GM13977 (cell line): ENCODE measurements around the gene QRICH2.
A peak's percentile ranks its signal among the peaks of the same experiment; 100 is the strongest.
"Not testable (repeated sequence)": the region's sequence is repeated elsewhere in the genome, so short reads cannot be mapped to it uniquely, and the experiment has no call there.

ENCODE experiments used
- DNase-seq: peaks from one replicate; pipeline ENCODE4 v3.0.0; 2012; ENCODE audit warnings: low spot score
- in situ Hi-C: fragments of 300-500 bp; cut with MboI; formaldehyde crosslinking; loops from one replicate; pipeline ENCODE4 v1.12.0; 2022; ENCODE audit warnings: low sequenced_read_pairs, low pct_unique_long_range_greater_than_20kb, mixed read lengths, inconsistent platforms; ENCODE audit not compliant: unreplicated experiment
- TF ChIP-seq, protein P1 (sequence below): IDR thresholded peaks from 2 replicates; pipeline ENCODE4 v1.5.1; 2012; ENCODE audit warnings: mild to moderate bottlenecking, control low read depth; ENCODE audit not compliant: insufficient read depth; ENCODE audit errors: extremely low read depth, missing control alignments

The QRICH2 gene

GRCh38 chr17:76235883-76236282 lies 72.2 kb downstream of the QRICH2 start:
- in situ Hi-C loops, result no loop called here
- DNase-seq, result no peak
- TF ChIP-seq, protein P1, sequence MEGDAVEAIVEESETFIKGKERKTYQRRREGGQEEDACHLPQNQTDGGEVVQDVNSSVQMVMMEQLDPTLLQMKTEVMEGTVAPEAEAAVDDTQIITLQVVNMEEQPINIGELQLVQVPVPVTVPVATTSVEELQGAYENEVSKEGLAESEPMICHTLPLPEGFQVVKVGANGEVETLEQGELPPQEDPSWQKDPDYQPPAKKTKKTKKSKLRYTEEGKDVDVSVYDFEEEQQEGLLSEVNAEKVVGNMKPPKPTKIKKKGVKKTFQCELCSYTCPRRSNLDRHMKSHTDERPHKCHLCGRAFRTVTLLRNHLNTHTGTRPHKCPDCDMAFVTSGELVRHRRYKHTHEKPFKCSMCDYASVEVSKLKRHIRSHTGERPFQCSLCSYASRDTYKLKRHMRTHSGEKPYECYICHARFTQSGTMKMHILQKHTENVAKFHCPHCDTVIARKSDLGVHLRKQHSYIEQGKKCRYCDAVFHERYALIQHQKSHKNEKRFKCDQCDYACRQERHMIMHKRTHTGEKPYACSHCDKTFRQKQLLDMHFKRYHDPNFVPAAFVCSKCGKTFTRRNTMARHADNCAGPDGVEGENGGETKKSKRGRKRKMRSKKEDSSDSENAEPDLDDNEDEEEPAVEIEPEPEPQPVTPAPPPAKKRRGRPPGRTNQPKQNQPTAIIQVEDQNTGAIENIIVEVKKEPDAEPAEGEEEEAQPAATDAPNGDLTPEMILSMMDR, result no peak

GRCh38 chr17:76234354-76234679 lies 73.8 kb downstream of the QRICH2 start:
- DNase-seq, result peak; percentile 48
- TF ChIP-seq, protein P1, result no peak
- in situ Hi-C loops, result no loop called here

GRCh38 chr17:76233588-76234353 lies 74.3 kb downstream of the QRICH2 start:
- TF ChIP-seq, protein P1, result no peak
- in situ Hi-C loops, result no loop called here
- DNase-seq, result no peak

DNA sequence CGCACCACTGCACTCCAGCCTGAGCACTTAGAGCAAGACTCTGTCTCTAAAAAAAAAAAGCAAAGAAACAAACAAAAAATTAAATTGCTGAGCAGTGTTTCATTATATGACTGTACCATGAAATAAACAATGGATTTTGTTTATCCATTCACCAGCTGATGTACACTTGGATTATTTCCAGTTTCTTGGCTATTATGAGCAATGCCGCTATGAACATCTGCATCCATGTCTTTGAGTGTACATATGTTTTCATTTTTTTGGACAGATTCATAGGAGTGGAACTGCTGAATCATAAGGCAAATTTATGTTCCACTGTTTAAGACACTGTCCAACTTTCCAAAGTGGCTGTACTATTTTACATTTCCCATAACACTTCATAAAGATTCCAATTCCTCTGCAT lies 75.7 kb downstream of the QRICH2 start:
- TF ChIP-seq, protein P1, result no peak
- DNase-seq, result no peak
- in situ Hi-C loops, result no loop called here

DNA sequence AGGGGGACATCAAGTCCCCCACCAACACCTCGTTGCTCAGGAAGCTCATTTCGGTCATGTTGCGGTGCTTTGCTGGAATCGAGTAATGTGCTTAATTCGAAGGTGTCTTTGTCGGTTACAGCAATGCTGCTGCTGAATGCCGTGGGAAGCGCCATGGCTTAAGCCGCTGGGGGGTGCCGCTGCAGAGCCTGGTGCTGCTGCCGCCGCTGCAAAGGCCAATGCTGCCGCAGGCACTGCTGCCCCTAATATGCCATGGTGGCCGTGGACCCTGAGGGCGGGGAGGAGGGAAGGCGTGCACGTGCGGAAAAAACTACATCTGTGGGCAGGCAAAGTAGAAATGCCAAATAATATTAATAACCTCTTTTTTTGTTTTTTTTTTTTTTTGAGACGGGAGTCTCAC lies 81.3 kb downstream of the QRICH2 start:
- in situ Hi-C loops, DNase-seq: not testable (repeated sequence)

GRCh38 chr17:76225373-76226086 lies 82.5 kb downstream of the QRICH2 start:
- DNase-seq, in situ Hi-C loops: not testable (repeated sequence)
